H7 (cell line): ENCODE results near the gene PRAC1. TPM values are rescaled to one million over a fixed set of nuclear protein-coding genes. Genes with fewer than 3 reads are reported as not detected.

ENCODE experiments used
- DNase-seq: peaks from one replicate; pipeline ENCODE4 v3.0.0; 2012
- H3K27me3 ChIP-seq: 2 replicates; pipeline ENCODE4 v1.6.0; 2011; ENCODE audit warnings: mild to moderate bottlenecking, low read length; ENCODE audit not compliant: control insufficient read depth, insufficient read depth
- H3K36me3 ChIP-seq: replicated peaks from 2 replicates; pipeline ENCODE4 v1.5.1; 2011; ENCODE audit warnings: low read length; ENCODE audit not compliant: control insufficient read depth, insufficient read depth
- H3K4me3 ChIP-seq: 2 replicates; pipeline ENCODE4 v1.5.1; 2011; ENCODE audit warnings: low read depth, mild to moderate bottlenecking, control low read depth, low read length, moderate library complexity; ENCODE audit not compliant: insufficient read depth
- total RNA-seq: library from RNA; depleted of rRNA; stranded (reverse); fragments of >200 nt; shearing (Covaris generic); gene quantifications from 2 replicates; pipeline ENCODE4 v1.2.3, GENCODE V29; 2014

The PRAC1 gene
- total RNA-seq, 1 experiment from 2014 or later: 173 TPM

GRCh38 chr17:48715496-48716399 is 6.6 kb downstream of the PRAC1 start:
- Histone ChIP-seq H3K27me3 (peaks cover 54% of the 10 kb centered on the region), H3K36me3 (no peaks in the 10 kb centered on the region), H3K4me3 (no peak overlapping the region)
- DNase-seq: no peak

GRCh38 chr17:48711128-48711527 is 11.2 kb downstream of the PRAC1 start:
- peak; percentile 25 for DNase-seq
- no peak overlapping the region for H3K4me3 ChIP-seq
- peaks cover 12% of the 10 kb centered on the region; the same call in 1 of the 2 replicates for H3K27me3 ChIP-seq
- no peaks in the 10 kb centered on the region for H3K36me3 ChIP-seq

- H3K27me3 ChIP-seq: no peaks in the 10 kb centered on the region; the same call in none of the 2 replicates
- no peaks in the 10 kb centered on the region for H3K36me3 ChIP-seq
- no peak overlapping the region for H3K4me3 ChIP-seq
- DNase-seq: no peak
Measured at GRCh38 chr17:48704361-48705248, 17.7 kb downstream of the PRAC1 start.

GRCh38 chr17:48701864-48702532 is 20.3 kb downstream of the PRAC1 start:
- Histone ChIP-seq H3K4me3 (no peak overlapping the region), H3K36me3 (no peaks in the 10 kb centered on the region), H3K27me3 (no peaks in the 10 kb centered on the region; the same call in none of the 2 replicates)
- no peak for DNase-seq

- DNase-seq: no peak
- H3K27me3 ChIP-seq: no peaks in the 10 kb centered on the region
- H3K4me3 ChIP-seq: no peak overlapping the region
- H3K36me3 ChIP-seq: no peaks in the 10 kb centered on the region
Measured at GRCh38 chr17:48693178-48693577, 29.1 kb downstream of the PRAC1 start.

- Histone ChIP-seq H3K27me3 (no peaks in the 10 kb centered on the region), H3K36me3 (no peaks in the 10 kb centered on the region), H3K4me3 (no peak overlapping the region)
- DNase-seq: no peak
Measured at GRCh38 chr17:48692049-48692448, 30.3 kb downstream of the PRAC1 start.

GRCh38 chr17:48690655-48691054 is 31.7 kb downstream of the PRAC1 start:
- no peak for DNase-seq
- H3K4me3 ChIP-seq: no peak overlapping the region
- no peaks in the 10 kb centered on the region for H3K27me3 ChIP-seq
- H3K36me3 ChIP-seq: no peaks in the 10 kb centered on the region

- Histone ChIP-seq H3K4me3 (no peak overlapping the region), H3K36me3 (no peaks in the 10 kb centered on the region), H3K27me3 (peaks cover 16% of the 10 kb centered on the region)
- DNase-seq: no peak
Measured at GRCh38 chr17:48681609-48682008, 40.7 kb downstream of the PRAC1 start.

GRCh38 chr17:48679385-48680096 is 42.8 kb downstream of the PRAC1 start:
- peaks cover 18% of the 10 kb centered on the region for H3K27me3 ChIP-seq
- DNase-seq: no peak
- H3K4me3 ChIP-seq: no peak overlapping the region
- no peaks in the 10 kb centered on the region for H3K36me3 ChIP-seq

- Histone ChIP-seq H3K27me3 (peaks cover 18% of the 10 kb centered on the region), H3K36me3 (no peaks in the 10 kb centered on the region), H3K4me3 (peak overlapping the region; percentile 37)
- peak; percentile 90 for DNase-seq
Measured at GRCh38 chr17:48678141-48678971, 44.0 kb downstream of the PRAC1 start.

GRCh38 chr17:48676963-48677558 is 45.3 kb downstream of the PRAC1 start:
- peaks cover 18% of the 10 kb centered on the region for H3K27me3 ChIP-seq
- H3K4me3 ChIP-seq: no peak overlapping the region
- no peak for DNase-seq
- no peaks in the 10 kb centered on the region for H3K36me3 ChIP-seq

- DNase-seq: no peak
- Histone ChIP-seq H3K27me3 (peaks cover 8% of the 10 kb centered on the region; the same call in 1 of the 2 replicates), H3K4me3 (no peak overlapping the region), H3K36me3 (no peaks in the 10 kb centered on the region)
Measured at GRCh38 chr17:48672340-48672739, 50.0 kb downstream of the PRAC1 start.
